Measurements from ENCODE around the gene CYP26B1.

The CYP26B1 gene

GRCh38 chr2:72140621-72140960 is 7.1 kb downstream of the CYP26B1 start:
- DNase-seq = no peak

- DNase-seq = no peak
Observed at GRCh38 chr2:72139874-72140620, 7.6 kb downstream of the CYP26B1 start.

GRCh38 chr2:72139471-72139873 is 8.2 kb downstream of the CYP26B1 start:
- DNase-seq = no peak

- no peak for DNase-seq
Observed at GRCh38 chr2:72138921-72139381, 8.7 kb downstream of the CYP26B1 start.

GRCh38 chr2:72138011-72138881 is 9.4 kb downstream of the CYP26B1 start:
- DNase-seq = no peak

GRCh38 chr2:72137498-72138010 is 10.1 kb downstream of the CYP26B1 start:
- DNase-seq = peak; percentile 33

GRCh38 chr2:72136933-72137497 is 10.6 kb downstream of the CYP26B1 start:
- DNase-seq = no peak

- no peak for DNase-seq
Observed at GRCh38 chr2:72136331-72136730, 11.3 kb downstream of the CYP26B1 start.

- DNase-seq = no peak
Observed at GRCh38 chr2:72135921-72136320, 11.7 kb downstream of the CYP26B1 start.

- DNase-seq = no peak
Observed at GRCh38 chr2:72134997-72135800, 12.5 kb downstream of the CYP26B1 start.

GRCh38 chr2:72134408-72134996 is 13.2 kb downstream of the CYP26B1 start:
- DNase-seq = no peak

GRCh38 chr2:72133721-72134407 is 13.8 kb downstream of the CYP26B1 start:
- no peak for DNase-seq

GRCh38 chr2:72132981-72133720 is 14.5 kb downstream of the CYP26B1 start:
- no peak for DNase-seq

GRCh38 chr2:72131916-72132841 is 15.5 kb downstream of the CYP26B1 start:
- DNase-seq = no peak

- no peak for DNase-seq
Observed at GRCh38 chr2:72131371-72131891, 16.2 kb downstream of the CYP26B1 start.

- no peak for DNase-seq
Observed at GRCh38 chr2:72130659-72131360, 16.9 kb downstream of the CYP26B1 start.

GRCh38 chr2:72129681-72130340 is 17.9 kb downstream of the CYP26B1 start:
- no peak for DNase-seq

GRCh38 chr2:72128843-72129227 is 18.8 kb downstream of the CYP26B1 start:
- DNase-seq = no peak

All from CD4-positive, alpha-beta T cell treated with Interleukin-12 subunit alpha and Interleukin-12 subunit beta, for 1 hour (primary cell).